NCI-H128 (cell line): Measurements from ENCODE around the gene GALNT9.
"Not testable (repeated sequence)": the region's sequence is repeated elsewhere in the genome, so short reads cannot be mapped to it uniquely, and the experiment has no call there.

Experiments
- DNase-seq: peaks from one replicate; lab custom pipeline; 2025; ENCODE audit not compliant: unreplicated experiment; lab: John Stamatoyannopoulos, UW

The GALNT9 gene

GRCh38 chr12:132295561-132295960, 33.8 kb downstream of the GALNT9 start:
- not testable (repeated sequence) for DNase-seq

GRCh38 chr12:132295101-132295526, 34.3 kb downstream of the GALNT9 start:
- no peak for DNase-seq

- DNase-seq, result no peak
Measured at GRCh38 chr12:132294121-132295034, 35.0 kb downstream of the GALNT9 start.

- no peak for DNase-seq
Measured at GRCh38 chr12:132292328-132293319, 36.8 kb downstream of the GALNT9 start.

GRCh38 chr12:132291402-132292175, 37.8 kb downstream of the GALNT9 start:
- DNase-seq, result no peak

- no peak for DNase-seq
Measured at GRCh38 chr12:132290203-132290540, 39.2 kb downstream of the GALNT9 start.

- no peak for DNase-seq
Measured at GRCh38 chr12:132289356-132290202, 39.8 kb downstream of the GALNT9 start.

GRCh38 chr12:132288516-132289215, 40.7 kb downstream of the GALNT9 start:
- DNase-seq, result no peak

- no peak for DNase-seq
Measured at GRCh38 chr12:132287391-132288238, 41.8 kb downstream of the GALNT9 start.

- DNase-seq, result no peak
Measured at GRCh38 chr12:132286912-132287311, 42.5 kb downstream of the GALNT9 start.

- no peak for DNase-seq
Measured at GRCh38 chr12:132285991-132286681, 43.3 kb downstream of the GALNT9 start.

- DNase-seq, result no peak
Measured at GRCh38 chr12:132284827-132285741, 44.3 kb downstream of the GALNT9 start.

GRCh38 chr12:132284071-132284826, 45.1 kb downstream of the GALNT9 start:
- DNase-seq, result no peak

GRCh38 chr12:132282950-132283771, 46.2 kb downstream of the GALNT9 start:
- DNase-seq, result no peak
